NCI-H1105 (cell line): ENCODE measurements around the gene C1orf226.
"Not testable (repeated sequence)": the region's sequence is repeated elsewhere in the genome, so short reads cannot be mapped to it uniquely, and the experiment has no call there.

Experiments
- DNase-seq: peaks from one replicate; lab custom pipeline; 2025; lab: John Stamatoyannopoulos, UW

C1orf226 gene

GRCh38 chr1:162405800-162406199 lies 24.3 kb downstream of the C1orf226 start:
- no peak for DNase-seq

DNA sequence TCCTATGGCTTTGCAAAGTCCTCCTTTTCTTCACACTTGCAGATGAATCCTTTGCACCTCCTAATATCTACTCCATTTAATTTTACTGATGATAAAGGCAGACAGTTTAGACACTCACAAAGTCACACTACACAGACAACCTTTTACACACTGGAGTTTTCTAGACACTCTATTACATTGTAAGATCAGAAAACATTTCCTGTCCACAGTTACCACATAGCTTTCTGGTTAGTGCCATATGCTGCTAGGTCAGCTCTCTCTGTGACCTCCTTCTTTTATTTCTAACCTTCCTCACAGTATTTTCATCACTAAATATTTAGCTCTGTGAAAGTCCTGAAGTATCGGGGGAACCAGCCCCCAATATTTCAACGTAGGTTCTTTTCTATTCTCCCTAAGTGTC lies 25.3 kb downstream of the C1orf226 start:
- no peak for DNase-seq

GRCh38 chr1:162407539-162407938 lies 26.0 kb downstream of the C1orf226 start:
- DNase-seq = no peak

GRCh38 chr1:162412002-162412401 lies 30.5 kb downstream of the C1orf226 start, which contains the start of gene SH2D1B:
TSS of gene SH2D1B (minus strand) at chr1:162412136. CDS start at chr1:162412016, 120 bp downstream.
- DNase-seq = no peak

DNA sequence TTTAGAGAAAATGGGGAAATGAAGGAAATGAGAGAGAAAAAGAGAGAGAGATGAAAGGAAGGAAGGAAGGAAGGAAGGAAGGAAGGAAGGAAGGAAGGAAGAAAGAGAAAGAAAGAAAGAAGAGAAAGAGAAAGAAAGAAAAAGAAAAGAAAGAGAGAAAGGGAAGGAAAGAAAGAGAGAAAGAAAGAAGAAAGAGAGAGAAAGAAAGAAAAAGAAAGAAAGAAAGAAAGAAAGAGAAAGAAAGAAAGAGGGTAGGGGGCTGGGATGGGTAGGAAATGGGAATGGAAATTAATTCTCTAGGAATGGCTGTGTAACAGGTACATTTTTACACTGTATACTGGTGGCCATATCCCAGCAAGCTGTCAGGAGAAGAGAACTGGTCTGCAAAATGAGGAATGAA lies 34.7 kb downstream of the C1orf226 start:
- DNase-seq = no peak

GRCh38 chr1:162416909-162417308 lies 35.4 kb downstream of the C1orf226 start:
- no peak for DNase-seq

DNA sequence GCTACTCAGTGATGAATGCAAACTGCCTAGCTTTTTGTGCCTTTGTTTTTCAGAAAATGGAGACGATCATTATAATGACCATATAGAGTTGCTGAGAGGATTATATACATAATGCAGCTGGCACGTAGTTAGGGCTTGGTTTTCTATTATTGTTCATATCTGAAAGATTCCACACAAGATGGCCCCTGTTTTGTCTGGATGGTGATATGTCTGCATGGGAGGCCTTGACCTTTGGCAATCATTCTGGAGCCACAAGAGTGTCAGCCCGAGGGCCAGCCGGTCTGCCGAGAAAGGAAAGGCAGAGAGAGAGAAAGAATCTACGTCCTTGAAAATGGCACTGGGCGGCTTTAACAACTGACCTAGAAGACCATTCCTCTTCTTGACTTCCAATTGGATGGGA lies 36.1 kb downstream of the C1orf226 start:
- no peak for DNase-seq

GRCh38 chr1:162418584-162418983 lies 37.1 kb downstream of the C1orf226 start:
- DNase-seq = not testable (repeated sequence)

DNA sequence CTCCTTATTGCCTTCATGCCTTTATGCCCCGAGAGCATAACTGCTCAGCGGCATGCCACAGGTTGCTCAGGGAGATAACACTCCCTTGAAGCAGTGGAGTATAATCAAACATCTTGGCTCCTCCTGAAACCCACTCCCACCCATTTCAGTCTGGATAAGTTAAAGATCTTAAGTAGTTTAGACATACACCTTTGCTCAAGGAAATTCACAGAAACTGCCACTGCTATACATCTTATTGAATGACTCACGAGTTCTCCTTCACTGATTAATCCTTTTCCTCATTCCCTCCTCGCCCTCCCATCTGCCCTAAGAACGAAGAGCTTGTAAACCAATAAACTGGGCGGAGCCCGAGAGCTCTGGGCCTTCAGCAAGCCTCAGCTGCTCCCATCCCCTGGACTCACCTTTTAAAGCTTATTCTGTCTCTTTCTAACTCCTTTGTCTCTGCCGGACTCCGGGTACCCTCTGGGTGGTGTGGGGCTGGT lies 38.0 kb downstream of the C1orf226 start:
- DNase-seq = not testable (repeated sequence)

DNA sequence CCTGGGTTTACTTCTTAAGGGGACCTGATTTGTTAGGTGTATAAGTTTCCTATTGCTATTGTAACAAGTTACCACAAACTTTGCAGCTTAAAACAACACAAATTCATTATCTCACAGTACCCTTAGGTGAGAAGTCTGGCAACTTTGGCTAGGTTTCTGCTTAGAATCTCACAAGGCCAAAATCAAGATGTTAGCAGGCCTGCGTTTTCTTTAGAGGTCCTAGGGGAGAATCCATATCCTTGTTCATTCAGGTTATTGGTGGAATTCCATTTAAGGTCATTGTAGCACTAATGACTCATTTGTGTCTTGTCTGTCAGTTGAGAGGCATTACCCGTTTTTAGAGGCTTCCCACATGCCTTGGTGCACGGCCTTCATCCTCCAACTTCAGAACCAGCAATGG lies 38.6 kb downstream of the C1orf226 start:
- DNase-seq = no peak

- DNase-seq = no peak
Measured at GRCh38 chr1:162421258-162422164, 40.0 kb downstream of the C1orf226 start.

DNA sequence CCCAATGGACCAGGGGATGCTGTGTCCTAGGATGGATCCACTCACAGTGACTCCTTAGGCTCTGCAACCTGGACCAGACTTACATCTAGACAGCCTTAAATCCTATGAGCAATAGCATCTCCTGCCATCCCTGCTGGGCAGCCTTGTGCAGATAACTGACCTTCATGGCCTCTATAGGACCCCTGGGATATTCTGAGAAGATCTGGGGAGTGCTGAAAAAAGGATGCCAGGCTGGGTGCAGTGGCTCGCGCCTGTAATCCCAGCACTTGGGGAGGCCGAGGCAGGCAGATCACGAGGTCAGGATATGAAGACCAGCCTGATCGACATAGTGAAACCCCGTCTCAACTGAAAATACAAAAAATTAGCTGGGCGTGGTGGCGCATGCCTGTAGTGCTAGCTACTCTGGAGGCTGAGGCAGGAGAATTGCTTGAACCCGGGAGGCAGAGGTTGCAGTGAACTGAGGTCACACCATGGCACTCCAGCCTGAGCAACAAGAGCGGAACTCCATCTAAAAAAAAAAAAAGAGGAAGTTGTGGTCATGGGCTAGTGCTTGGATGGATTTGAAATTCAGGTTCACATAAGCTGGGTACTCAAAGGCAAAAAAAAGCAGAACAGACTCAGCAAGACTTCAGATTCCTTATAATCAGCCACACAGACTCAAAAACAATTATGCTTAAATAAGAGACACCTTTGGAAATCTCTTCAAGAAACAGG lies 41.3 kb downstream of the C1orf226 start:
- no peak for DNase-seq

GRCh38 chr1:162430583-162430982 lies 49.1 kb downstream of the C1orf226 start:
- no peak for DNase-seq

DNA sequence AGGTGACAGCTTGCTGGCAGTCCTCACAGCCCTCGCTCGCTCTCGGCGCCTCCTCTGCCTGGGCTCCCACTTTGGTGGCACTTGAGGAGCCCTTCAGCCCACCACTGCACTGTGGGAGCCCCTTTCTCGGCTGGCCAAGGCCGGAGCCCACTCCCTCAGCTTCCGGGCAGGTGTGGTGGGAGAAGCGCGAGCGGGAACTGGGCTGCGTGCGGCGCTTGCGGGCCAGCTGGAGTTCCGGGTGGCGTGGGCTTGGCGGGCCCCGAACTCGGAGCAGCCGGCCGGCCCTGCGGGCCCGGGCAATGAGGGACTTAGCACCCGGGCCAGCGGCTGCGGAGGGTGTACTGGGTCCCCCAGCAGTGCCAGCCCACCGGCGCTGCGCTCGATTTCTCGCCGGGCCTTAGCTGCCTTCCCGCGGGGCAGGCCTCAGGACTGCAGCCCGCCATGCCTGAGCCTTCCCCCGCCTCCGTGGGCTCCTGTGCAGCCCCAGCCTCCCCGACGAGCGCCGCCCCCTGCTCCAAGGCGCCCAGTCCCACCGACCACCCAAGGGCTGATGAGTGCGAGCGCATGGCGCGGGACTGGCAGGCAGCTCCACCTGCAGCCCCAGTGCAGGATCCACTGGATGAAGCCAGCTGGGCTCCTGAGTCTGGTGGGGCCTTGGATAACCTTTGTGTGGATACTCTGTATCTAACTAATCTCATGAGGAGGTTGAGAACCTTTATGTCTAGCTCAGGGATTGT lies 51.6 kb downstream of the C1orf226 start:
- not testable (repeated sequence) for DNase-seq
